ENCODE results near the gene AFG3L2.
"Not testable (repeated sequence)": the region's sequence is repeated elsewhere in the genome, so short reads cannot be mapped to it uniquely, and the experiment has no call there.

Gene AFG3L2

GRCh38 chr18:12394428-12394827 lies 17.4 kb upstream of the AFG3L2 start:
- no peak for DNase-seq

GRCh38 chr18:12393998-12394397 lies 17.0 kb upstream of the AFG3L2 start:
- DNase-seq = no peak

DNA sequence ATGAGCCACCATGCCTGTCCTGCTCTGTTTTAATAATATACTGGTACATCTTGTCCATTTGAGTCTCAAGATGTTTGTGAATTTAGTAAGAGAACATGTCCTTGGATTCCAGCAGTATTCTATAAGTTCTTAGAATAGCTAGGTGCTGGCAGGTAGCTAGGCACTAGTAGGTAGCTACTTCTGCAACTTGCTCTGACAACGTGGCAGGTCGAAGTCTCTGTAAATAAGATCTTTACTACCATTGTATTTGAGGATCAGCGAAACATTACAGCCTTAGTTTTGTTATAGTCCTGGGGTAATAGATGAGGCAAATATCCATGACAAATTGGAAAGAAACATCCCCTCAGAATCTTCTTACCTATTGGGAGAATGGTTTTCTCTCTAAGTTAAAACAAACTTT lies 16.5 kb upstream of the AFG3L2 start:
- DNase-seq = no peak

DNA sequence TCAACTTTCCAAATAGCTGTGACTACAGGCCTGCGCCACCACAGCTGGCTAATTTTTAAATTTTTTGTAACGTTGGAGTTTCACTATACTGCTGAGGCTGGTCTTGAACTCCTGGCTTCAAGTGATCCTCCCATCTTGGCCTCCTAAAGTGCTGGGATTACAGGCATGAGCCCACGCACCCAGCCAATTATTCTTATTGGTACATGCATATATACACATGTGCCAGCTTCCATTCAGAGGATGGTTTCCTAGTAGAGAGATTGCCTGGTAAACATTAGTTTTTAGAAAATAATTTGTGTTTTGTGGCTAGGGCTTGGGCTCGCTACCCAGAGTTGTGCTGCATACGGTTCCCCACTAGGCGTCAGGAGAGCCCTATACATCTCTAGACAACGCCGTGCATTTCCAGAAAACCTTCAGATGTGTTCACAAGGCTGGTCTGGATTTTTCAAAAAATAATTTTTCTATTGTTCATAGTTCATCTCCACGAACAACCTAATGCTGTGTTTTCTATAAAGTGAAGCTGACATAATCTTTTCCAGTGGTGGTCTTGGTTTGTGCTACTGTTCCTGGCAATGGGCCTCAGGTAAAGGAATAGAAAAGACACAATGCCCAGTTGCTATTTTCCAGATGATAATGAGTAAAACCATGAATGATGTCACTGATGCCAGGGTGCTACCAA lies 14.6 kb upstream of the AFG3L2 start:
- no peak for DNase-seq

DNA sequence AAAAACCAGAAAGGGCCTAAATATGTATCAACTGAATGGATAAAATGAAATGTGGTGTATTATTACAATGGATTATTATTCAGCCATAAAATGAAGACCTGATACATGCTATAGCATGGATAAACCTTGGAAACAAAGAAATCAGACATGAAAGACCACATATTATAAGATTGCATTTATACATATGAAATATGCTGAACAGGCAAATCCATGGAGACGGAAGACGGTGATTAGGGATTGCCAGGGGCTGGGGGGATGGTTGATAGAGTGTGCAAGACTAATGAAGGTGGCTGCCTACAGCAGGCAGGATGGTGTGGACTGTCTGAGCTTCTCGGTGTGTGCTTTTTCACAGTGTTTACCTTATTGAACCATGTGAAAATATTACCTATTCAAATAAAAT lies 11.4 kb upstream of the AFG3L2 start:
- no peak for DNase-seq

DNA sequence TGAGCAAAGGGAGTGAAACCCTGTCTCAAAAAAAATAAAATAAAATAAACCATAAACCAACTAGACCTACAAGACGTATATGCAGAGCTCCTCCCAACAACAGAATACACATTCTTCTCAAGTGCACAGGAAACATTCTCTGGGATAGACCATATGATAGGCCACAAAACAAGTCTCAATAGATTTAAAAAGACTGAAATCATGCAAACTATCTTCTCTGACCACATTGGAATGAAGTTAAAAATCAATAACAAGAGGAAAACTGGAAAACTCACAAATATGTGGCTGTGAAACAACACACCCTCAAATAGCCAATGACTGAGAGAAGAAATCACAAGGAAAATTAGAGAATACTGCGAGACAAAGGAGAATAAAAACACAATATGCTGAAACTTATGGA lies 7.2 kb upstream of the AFG3L2 start:
- DNase-seq = no peak

DNA sequence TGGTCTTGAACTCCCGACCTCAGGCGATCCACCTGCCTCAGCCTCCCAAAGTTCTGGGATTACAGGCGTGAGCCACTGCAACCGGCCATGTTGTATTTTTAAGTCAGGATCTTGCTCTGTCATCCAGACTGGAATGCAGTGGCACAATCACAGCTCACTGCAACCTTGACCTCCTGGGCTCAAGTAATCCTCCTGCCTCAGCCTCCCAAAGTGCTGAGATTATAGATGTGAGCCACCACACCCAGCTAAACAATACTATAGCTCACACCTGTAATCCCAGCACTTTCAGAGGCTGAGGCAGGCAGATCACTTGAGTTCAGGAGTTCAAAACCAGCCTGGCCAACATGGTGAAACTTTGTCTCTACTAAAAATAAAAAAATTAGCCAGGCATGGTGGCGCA lies 6.7 kb upstream of the AFG3L2 start:
- DNase-seq = not testable (repeated sequence)

DNA sequence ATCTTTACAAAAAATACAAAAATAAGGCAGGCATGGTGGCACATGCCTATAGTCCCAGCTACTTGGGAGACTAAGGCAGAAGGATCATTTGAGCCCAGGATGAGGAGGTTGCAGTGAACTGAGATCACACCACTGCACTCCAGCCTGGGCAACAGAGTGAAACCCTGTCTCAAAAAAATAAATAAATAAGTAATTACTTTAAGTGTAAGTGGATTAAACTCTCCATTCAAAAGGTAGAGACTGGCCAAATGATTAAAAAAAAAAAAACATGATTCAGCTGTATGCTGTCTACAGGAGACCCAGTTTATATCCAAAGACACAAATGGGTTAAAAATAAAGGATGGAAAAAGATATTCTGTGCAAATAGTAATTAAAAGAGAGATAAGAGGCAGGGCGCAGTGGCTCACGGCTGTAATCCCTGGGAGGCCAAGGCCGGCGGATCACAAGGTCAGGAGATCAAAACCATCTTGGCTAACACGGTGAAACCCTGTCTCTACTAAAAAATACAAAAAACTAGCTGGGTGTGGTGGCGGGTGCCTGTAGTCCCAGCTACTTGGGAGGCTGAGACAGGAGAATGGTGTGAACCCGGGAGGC lies 5.3 kb upstream of the AFG3L2 start:
- DNase-seq = not testable (repeated sequence)

- DNase-seq = not testable (repeated sequence)
Measured at GRCh38 chr18:12378198-12378558, 1.2 kb upstream of the AFG3L2 start.

DNA sequence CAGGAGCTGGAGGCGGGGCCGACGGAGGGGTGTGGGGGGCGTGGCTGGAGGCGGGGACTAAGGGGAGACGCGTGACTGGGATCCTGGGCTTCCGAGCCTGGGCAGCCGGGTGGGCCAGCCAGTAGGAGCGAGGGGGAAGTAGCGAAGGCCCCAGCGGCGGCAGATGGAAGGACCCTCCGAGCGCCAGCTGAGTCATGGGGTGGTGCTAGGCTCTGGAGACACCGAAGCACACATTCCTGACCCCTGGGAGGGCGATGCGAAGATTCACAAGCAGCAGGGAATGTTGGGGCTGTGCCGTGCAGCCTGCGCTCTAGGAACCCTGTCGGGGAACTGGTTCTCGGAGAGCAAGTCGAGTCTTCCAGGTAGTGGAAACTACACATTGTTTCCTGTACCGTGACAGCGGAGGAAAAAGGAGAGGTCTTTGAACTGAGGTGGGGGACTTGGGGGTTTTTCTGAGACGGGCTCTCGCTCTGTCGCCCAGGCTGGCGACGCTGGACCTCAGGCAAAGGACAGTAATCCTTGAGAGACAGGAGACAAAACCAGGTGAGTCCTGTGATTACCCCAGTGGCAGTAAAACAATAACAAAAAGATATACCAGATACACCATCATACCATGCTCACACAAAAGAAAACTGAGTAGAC lies 650 bp upstream of the AFG3L2 start:
- no peak for DNase-seq

DNA sequence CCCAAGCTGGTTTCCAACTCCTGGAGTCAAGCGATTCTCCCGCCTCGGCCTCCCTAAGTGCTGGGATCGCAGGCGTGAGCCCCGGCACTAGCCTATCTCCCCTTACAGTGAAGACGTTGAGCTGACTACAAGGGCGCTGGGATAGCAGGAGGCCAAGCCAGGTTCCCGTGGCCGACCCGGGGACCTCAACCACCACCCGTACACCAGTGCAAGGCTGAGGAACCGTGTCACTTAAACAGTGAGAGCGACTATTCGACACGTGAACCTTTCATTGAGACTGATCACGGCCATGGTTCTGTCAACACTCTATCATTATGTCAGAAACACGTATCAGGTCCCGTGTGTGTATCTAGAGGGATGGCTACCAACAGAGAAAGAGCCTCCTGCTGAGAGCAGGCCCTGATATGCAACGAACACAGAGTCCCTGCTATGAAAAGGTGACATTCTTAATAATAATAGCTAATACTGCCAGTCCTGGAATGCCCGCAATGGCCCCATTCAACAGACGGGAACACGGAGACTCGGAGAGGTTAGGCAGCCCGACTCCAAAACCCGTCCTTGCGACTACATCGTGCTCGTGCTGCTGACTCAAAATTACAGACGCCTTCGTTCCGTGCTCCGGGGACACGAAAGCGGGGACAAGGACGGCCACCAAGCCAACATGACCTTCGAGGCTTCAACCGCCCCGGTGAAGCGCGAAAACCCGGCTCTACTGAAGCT lies 833 bp downstream of the AFG3L2 start:
- no peak for DNase-seq

GRCh38 chr18:12374401-12374800 lies 2.6 kb downstream of the AFG3L2 start:
- no peak for DNase-seq

- no peak for DNase-seq
Measured at GRCh38 chr18:12373771-12374116, 3.3 kb downstream of the AFG3L2 start.

GRCh38 chr18:12373116-12373770 lies 3.8 kb downstream of the AFG3L2 start:
- no peak for DNase-seq

- DNase-seq = no peak
Measured at GRCh38 chr18:12372406-12372805, 4.6 kb downstream of the AFG3L2 start.

DNA sequence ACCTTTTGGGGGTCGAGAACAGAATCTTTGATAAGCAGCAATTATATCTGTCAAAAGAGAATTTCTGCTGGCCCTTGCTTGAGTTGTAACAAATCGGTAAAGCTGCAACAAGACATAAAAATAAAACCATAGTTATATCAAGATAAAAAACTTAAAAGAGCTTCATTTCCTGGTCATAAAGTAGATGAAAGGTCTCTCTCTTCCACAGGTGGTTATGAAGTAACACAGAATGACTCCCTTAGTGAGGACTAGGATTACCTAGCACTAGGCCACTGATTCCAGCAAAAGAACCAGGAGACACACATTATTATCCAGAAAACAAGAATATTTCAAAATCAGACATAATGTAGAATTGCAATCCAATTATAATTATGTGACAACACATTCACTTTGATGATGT lies 5.4 kb downstream of the AFG3L2 start:
- no peak for DNase-seq

GRCh38 chr18:12369211-12369610 lies 7.8 kb downstream of the AFG3L2 start:
- DNase-seq = no peak

DNA sequence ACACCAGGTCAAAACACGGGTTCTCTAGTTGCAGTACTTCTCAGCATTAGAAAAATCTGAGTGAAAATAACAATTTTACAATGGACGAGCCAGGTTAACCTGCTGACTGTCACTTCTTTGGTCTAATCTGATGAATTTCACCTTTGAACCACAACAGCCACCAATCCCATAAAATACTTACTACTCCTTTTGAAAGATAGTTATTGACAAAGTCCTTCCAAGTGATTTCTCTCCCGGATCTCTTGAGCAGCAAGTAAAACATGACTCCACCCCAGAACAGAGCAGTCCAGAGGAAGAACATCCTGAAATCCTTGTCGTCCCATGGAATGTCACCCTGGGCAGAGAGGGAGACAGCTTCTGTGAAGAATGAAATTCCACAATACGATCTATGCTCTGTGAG lies 10.2 kb downstream of the AFG3L2 start:
- no peak for DNase-seq

DNA sequence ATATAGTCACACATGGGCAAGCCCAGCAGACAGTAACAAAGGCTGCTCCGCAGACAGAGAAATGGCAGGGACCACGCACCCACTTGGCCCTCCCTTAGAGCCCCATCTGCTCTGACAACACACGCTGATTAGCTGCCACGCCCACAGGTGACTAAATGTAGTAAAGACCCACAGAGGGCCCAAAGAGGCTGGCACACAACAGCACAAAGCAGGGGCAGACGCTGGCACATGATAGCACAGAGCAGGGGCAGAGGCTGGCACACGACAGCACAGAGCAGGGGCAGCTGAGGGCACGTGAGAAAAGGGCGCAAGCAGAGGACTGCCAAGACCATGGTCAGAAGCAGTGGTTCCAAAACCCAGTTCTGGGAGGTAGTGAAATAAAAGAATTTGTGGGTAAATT lies 10.6 kb downstream of the AFG3L2 start:
- DNase-seq = no peak

GRCh38 chr18:12362473-12363174 lies 14.4 kb downstream of the AFG3L2 start:
- DNase-seq = no peak

GRCh38 chr18:12361770-12362378 lies 15.2 kb downstream of the AFG3L2 start:
- no peak for DNase-seq

DNA sequence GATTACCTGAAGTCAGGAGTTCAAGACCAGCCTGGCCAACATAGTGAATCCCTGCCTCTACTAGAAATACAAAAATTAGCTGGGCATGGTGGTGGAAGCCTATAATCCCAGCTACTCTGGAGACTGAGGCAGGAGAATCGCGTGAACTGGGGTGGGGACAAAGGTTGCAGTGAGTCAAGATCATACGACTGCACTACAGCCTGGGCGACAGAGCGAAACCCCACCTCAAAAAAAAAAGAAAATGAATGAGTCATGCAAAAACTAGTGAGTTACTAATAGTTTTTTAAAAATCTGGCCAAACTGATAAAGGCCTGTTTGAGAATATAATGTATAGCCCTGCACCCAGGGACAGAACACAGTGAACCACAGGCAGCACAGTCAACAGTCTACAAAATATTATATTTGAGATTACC lies 17.5 kb downstream of the AFG3L2 start:
- DNase-seq = no peak

Data from NCI-H2107 (cell line).